HepG2 (cell line): ENCODE results near the gene PPFIA2. TPM values are rescaled to one million over a fixed set of nuclear protein-coding genes. Genes with fewer than 3 reads are reported as not detected.

Experiments
- ATAC-seq: fragments of 200-7000 bp; cut with Tn5 transposase; 3 replicates; pipeline ENCODE4 v1.9.1; 2020; ENCODE audit warnings: mild to moderate bottlenecking, moderate library complexity
- BruUV-seq: library from RNA; stranded (reverse); fragments of 400-500 nt; replicated peaks from 2 replicates; lab custom pipeline; 2021; lab: Mats Ljungman, UMichigan
- CTCF ChIA-PET: fragments of 300-600 bp; formaldehyde crosslinking; extraction: SDS; loops from one replicate; lab custom pipeline; 2021; ENCODE audit warnings: low total read pairs, inconsistent platforms, low intra/inter-chr PET ratio; lab: Yijun Ruan, JAX
- POLR2A ChIA-PET: fragments of 350-600 bp; sonication (Branson Sonifier 250); formaldehyde crosslinking; loops from one replicate; lab custom pipeline; 2020; ENCODE audit warnings: antibody characterized with exemption, inconsistent platforms; lab: Yijun Ruan, JAX
- DNase-seq: peaks from one replicate; pipeline ENCODE4 v3.0.0-alpha.2; 2015; ENCODE audit warnings: low spot score
- FAIRE-seq: peaks from 3 replicates; lab custom pipeline; 2011; peaks lifted over from hg19 to GRCh38; lab: Jason Lieb, UNC
- H2AFZ ChIP-seq: one replicate; pipeline ENCODE4 v1.6.1; 2011; ENCODE audit warnings: low read length, inconsistent platforms
- H3K27ac ChIP-seq: fragments of 300-600 bp; 3 replicates; pipeline ENCODE4 v1.8.0; 2011; ENCODE audit warnings: mixed run types, mild to moderate bottlenecking, mixed read lengths, low read length, inconsistent platforms; ENCODE audit not compliant: insufficient read depth; ENCODE audit errors: extremely low read length
- H3K27me3 ChIP-seq, 2 experiments: fragments of 200-600 bp in 1 of 2; 2 replicates in 1 of 2; 3 replicates in 1 of 2; pipeline versions ENCODE4 v1.6.0 to v1.8.0; 2011; ENCODE audit warnings: low read length in 2 of 2, mild to moderate bottlenecking in 2 of 2, moderate library complexity in 2 of 2, inconsistent platforms in 1 of 2; ENCODE audit not compliant: insufficient read depth in 2 of 2, control insufficient read depth in 1 of 2
- H3K36me3 ChIP-seq, 2 experiments: fragments of 200-600 bp in 1 of 2; replicated peaks in 1 of 2; 2 replicates in 1 of 2; 3 replicates in 1 of 2; pipeline versions ENCODE4 v1.5.1 to v1.8.0; 2011; ENCODE audit warnings: low read length in 2 of 2, inconsistent platforms in 1 of 2; ENCODE audit not compliant: insufficient read depth in 2 of 2, control insufficient read depth in 1 of 2
- H3K4me1 ChIP-seq: 2 replicates; pipeline ENCODE4 v1.5.1; 2012; ENCODE audit warnings: low read length, inconsistent platforms; ENCODE audit not compliant: insufficient read depth
- H3K4me2 ChIP-seq: 2 replicates; pipeline ENCODE4 v1.6.0; 2011; ENCODE audit warnings: low read depth, low read length, inconsistent platforms
- H3K4me3 ChIP-seq, 3 experiments: fragments of 200-600 bp in 1 of 3; sonication (generic), shearing (Covaris generic) in 1 of 3; replicated peaks in 1 of 3; 2 replicates each; pipeline ENCODE4 v1.5.1; 2011 to 2016; ENCODE audit warnings: low read length in 3 of 3, inconsistent platforms in 2 of 3, low read depth in 2 of 3, mild to moderate bottlenecking in 2 of 3, control low read depth in 1 of 3, mixed read lengths in 1 of 3; ENCODE audit not compliant: insufficient read depth in 1 of 3
- H3K79me2 ChIP-seq: one replicate; pipeline ENCODE4 v1.6.1; 2011; ENCODE audit warnings: low read length, inconsistent platforms; ENCODE audit not compliant: insufficient read depth
- H3K9ac ChIP-seq: 2 replicates; pipeline ENCODE4 v1.6.0; 2011; ENCODE audit warnings: mild to moderate bottlenecking, low read depth, low read length, inconsistent platforms; ENCODE audit not compliant: insufficient read depth
- H3K9me3 ChIP-seq: 2 replicates; pipeline ENCODE4 v1.5.1; 2012; ENCODE audit warnings: mild to moderate bottlenecking, low read length
- H4K20me1 ChIP-seq: 2 replicates; pipeline ENCODE4 v1.6.0; 2011; ENCODE audit warnings: inconsistent platforms, mild to moderate bottlenecking, low read length, moderate library complexity; ENCODE audit not compliant: insufficient read depth
- BCLAF1 ChIP-seq: fragments of 450-650 bp; IDR thresholded peaks from 2 replicates; pipeline ENCODE4 v1.6.1; 2017; ENCODE audit warnings: mild to moderate bottlenecking
- EHMT2 ChIP-seq: fragments of 200-600 bp; sonication (generic); IDR thresholded peaks from 2 replicates; pipeline ENCODE4 v1.7.0; 2017; ENCODE audit warnings: antibody characterized with exemption, low read depth, low read length, borderline replicate concordance
- KLF6 ChIP-seq: IDR thresholded peaks from 2 replicates; pipeline ENCODE4 v1.8.0; 2016; ENCODE audit warnings: missing biosample characterization, missing genetic modification reagents
- MEF2D ChIP-seq: sonication (generic); formaldehyde crosslinking; IDR thresholded peaks from 2 replicates; pipeline ENCODE4 v1.5.1; 2020; ENCODE audit warnings: mild to moderate bottlenecking, missing genetic modification reagents
- SCMH1 ChIP-seq: sonication (generic); formaldehyde crosslinking; IDR thresholded peaks from 2 replicates; pipeline ENCODE4 v1.9.0; 2021; ENCODE audit warnings: missing genetic modification reagents, mild to moderate bottlenecking, borderline replicate concordance
- YY1 ChIP-seq: IDR thresholded peaks from 2 replicates; pipeline ENCODE4 v1.6.1; 2011; ENCODE audit warnings: low read length, low read depth, moderate library complexity, mild to moderate bottlenecking; ENCODE audit not compliant: insufficient read depth, insufficient replicate concordance
- ZEB1 ChIP-seq: IDR thresholded peaks from 2 replicates; pipeline ENCODE4 v1.6.1; 2012; ENCODE audit warnings: mild to moderate bottlenecking, low read depth, inconsistent platforms; ENCODE audit not compliant: insufficient replicate concordance
- ZNF550 ChIP-seq: sonication (generic); formaldehyde crosslinking; IDR thresholded peaks from 2 replicates; pipeline ENCODE4 v1.4.0; 2020; ENCODE audit warnings: mild to moderate bottlenecking, missing genetic modification reagents, borderline replicate concordance
- WGBS: methylation state at CpG from one replicate; pipeline ENCODE4 v1.1.6; 2017; ENCODE audit warnings: low lambda C conversion rate; 5-methylcytosine and 5-hydroxymethylcytosine counted together
- in situ Hi-C: cut with HindIII; loops from 2 replicates; pipeline ENCODE4 v1.10.0; 2017; ENCODE audit warnings: low pct_unique_long_range_greater_than_20kb; ENCODE audit not compliant: extremely low pct_ligation_motif_present
- intact Hi-C: fragments of 100-400 bp; cut with micrococcal nuclease; formaldehyde crosslinking; loops from one replicate; pipeline ENCODE4 v1.10.0; 2022; ENCODE audit not compliant: unreplicated experiment
- polyA plus RNA-seq, 8 experiments: library from polyadenylated mRNA; depleted of rRNA in 3 of 8; stranded (reverse) in 7 of 8; unstranded in 1 of 8; fragments of >200 nt; fragmentation: Illumina TruSeq in 4 of 8; extraction: Trizol in 4 of 8; gene quantifications; 2 replicates each; pipeline versions ENCODE4 v1.2.1 to v1.2.3, GENCODE V29; 2011 to 2016; ENCODE audit warnings: low read depth in 4 of 8, missing spikeins in 1 of 8, mixed read lengths in 1 of 8; ENCODE audit not compliant: insufficient read depth in 1 of 8
- total RNA-seq, 5 experiments: library from RNA; depleted of rRNA; stranded (reverse); fragments of >200 nt; fragmentation: Illumina TruSeq; extraction: Trizol; gene quantifications; 2 replicates each; pipeline ENCODE4 v1.2.3, GENCODE V29; 2016; ENCODE audit warnings: low read depth in 1 of 5

Gene PPFIA2
- total and polyA plus RNA-seq, 2 of the 13 experiments (the other 11 are each of a cell fraction or from before 2014, with no cell fraction given), result 0.05 TPM; not detected in 1

DNA sequence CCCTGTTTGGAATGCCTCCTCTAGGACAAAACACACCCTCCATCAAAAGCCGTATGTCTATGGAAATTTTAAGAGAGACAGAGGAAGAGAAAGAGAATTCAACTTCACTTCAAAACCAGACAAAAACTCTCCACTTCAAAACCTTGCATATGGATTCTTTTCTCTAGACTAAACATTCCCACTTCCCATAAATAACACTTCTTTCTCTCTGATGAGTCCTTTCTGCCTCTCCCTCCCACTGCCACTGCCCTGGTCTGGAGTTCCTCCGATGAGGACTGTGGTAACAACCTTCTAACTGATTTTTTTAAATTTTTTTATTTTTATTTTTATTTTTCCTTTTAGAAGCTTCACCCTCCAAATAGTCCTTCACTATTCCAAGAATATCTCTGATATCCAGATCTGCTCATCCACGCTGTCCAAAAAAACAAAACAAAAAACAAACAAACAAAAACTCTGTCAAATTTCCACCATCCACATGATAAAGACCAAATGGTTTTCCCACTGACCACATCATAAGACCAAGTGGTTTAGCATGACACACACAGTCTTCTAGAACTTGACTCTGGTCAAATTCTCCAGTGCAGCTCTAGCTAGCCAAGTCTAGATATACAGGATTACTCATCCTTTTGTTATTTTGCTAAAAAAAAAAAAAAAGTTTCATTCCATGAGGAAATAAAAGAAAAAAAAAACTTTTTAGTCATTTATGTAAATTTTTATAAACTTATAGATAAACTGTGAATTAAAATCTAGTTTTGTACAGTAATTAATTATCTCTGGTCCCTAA, 256.0 kb downstream of the PPFIA2 start (continued):
- TF ChIP-seq SCMH1 (CRISPR knock-in tag), result no peak
- TF ChIP-seq ZNF550 (CRISPR knock-in tag), result no peak
- TF ChIP-seq EHMT2, result no peak
- TF ChIP-seq KLF6 (CRISPR knock-in tag), result no peak

GRCh38 chr12:81500788-81501187, 258.4 kb downstream of the PPFIA2 start:
- ATAC-seq, result peak; percentile 76
- Histone ChIP-seq H3K4me3 (no peak overlapping the region), H3K4me1 (no peaks in the 10 kb centered on the region), H3K4me2 (no peak overlapping the region), H3K27me3 (peaks cover 0 to 3% of the 10 kb centered on the region in 2 experiments; a peak in 1 of 5 replicates), H2AFZ (no peak overlapping the region), H3K36me3 (no peaks in the 10 kb centered on the region), H3K27ac (no peak overlapping the region), H3K9me3 (no peaks in the 10 kb centered on the region), H4K20me1 (no peaks in the 10 kb centered on the region), H3K79me2 (no peaks in the 10 kb centered on the region), H3K9ac (no peak overlapping the region)
- ChIA-PET CTCF (no interaction called here), POLR2A (no interaction called here)
- TF ChIP-seq MEF2D (CRISPR knock-in tag) (peak; percentile 40; the same call in 1 of the 2 replicates), BCLAF1 (no peak), ZEB1 (no peak), YY1 (no peak)
- WGBS, result 0% methylated on average over 2 of the region's 2 CpGs
- intact Hi-C loops (no loop called here), in situ Hi-C loops (no loop called here)
- no TSS peak for BruUV-seq
- DNase-seq, result no peak
- no peak for FAIRE-seq
